ENCODE data around the gene LSMEM2.

The LSMEM2 gene

GRCh38 chr3:50325113-50325480 lies 46.2 kb downstream of the LSMEM2 start:
- Histone ChIP-seq H3K27ac (ENCODE audit: low read length) (no peak overlapping the region), H3K4me1 (ENCODE audit: control insufficient read depth, insufficient read depth, low read length) (peaks cover 44% of the 10 kb centered on the region), H3K36me3 (ENCODE audit: control insufficient read depth in 2 of 2, insufficient read depth in 2 of 2, low read length in 2 of 2) (peaks cover 14 to 18% of the 10 kb centered on the region in 2 donors), H3K4me3 (ENCODE audit: low read length in 2 of 2) (no peak overlapping the region), H3K9me3 (ENCODE audit: control insufficient read depth in 2 of 2, low read length in 2 of 2) (no peaks in the 10 kb centered on the region), H3K27me3 (ENCODE audit: control insufficient read depth in 1 of 2, insufficient read depth in 2 of 2, low read length in 2 of 2) (no peaks in the 10 kb centered on the region), H3K9ac (ENCODE audit: low read length in 2 of 2) (no peak overlapping the region)

- Histone ChIP-seq H3K27me3 (ENCODE audit: control insufficient read depth in 1 of 2, insufficient read depth in 2 of 2, low read length in 2 of 2) (no peaks in the 10 kb centered on the region), H3K4me3 (ENCODE audit: low read length in 2 of 2) (no peak overlapping the region), H3K27ac (ENCODE audit: low read length) (no peak overlapping the region), H3K9ac (ENCODE audit: low read length in 2 of 2) (no peak overlapping the region), H3K4me1 (ENCODE audit: control insufficient read depth, insufficient read depth, low read length) (peaks cover 39% of the 10 kb centered on the region), H3K9me3 (ENCODE audit: control insufficient read depth in 2 of 2, low read length in 2 of 2) (no peaks in the 10 kb centered on the region), H3K36me3 (ENCODE audit: control insufficient read depth in 2 of 2, insufficient read depth in 2 of 2, low read length in 2 of 2) (peaks cover 20 to 23% of the 10 kb centered on the region in 2 donors)
Observed at GRCh38 chr3:50325497-50326181, 46.8 kb downstream of the LSMEM2 start.

GRCh38 chr3:50326182-50326541 lies 47.3 kb downstream of the LSMEM2 start:
- no peak overlapping the region for H3K4me3 ChIP-seq (ENCODE audit: low read length in 2 of 2)
- H3K9ac ChIP-seq (ENCODE audit: low read length in 2 of 2): no peak overlapping the region
- peaks cover 25 to 28% of the 10 kb centered on the region in 2 donors for H3K36me3 ChIP-seq (ENCODE audit: control insufficient read depth in 2 of 2, insufficient read depth in 2 of 2, low read length in 2 of 2)
- no peak overlapping the region for H3K27ac ChIP-seq (ENCODE audit: low read length)
- H3K4me1 ChIP-seq (ENCODE audit: control insufficient read depth, insufficient read depth, low read length): peaks cover 38% of the 10 kb centered on the region
- no peaks in the 10 kb centered on the region for H3K9me3 ChIP-seq (ENCODE audit: control insufficient read depth in 2 of 2, low read length in 2 of 2)
- H3K27me3 ChIP-seq (ENCODE audit: control insufficient read depth in 1 of 2, insufficient read depth in 2 of 2, low read length in 2 of 2): no peaks in the 10 kb centered on the region

GRCh38 chr3:50327129-50327528 lies 48.2 kb downstream of the LSMEM2 start:
- peak overlapping the region; percentile 90 to 92 for H3K4me3 ChIP-seq (ENCODE audit: low read length in 2 of 2)
- H3K9ac ChIP-seq (ENCODE audit: low read length in 2 of 2): peak overlapping the region; percentile 90 to 93
- peaks cover 34 to 36% of the 10 kb centered on the region in 2 donors for H3K36me3 ChIP-seq (ENCODE audit: control insufficient read depth in 2 of 2, insufficient read depth in 2 of 2, low read length in 2 of 2)
- no peaks in the 10 kb centered on the region for H3K9me3 ChIP-seq (ENCODE audit: control insufficient read depth in 2 of 2, low read length in 2 of 2)
- peak overlapping the region; percentile 81 for H3K27ac ChIP-seq (ENCODE audit: low read length)
- peaks cover 36% of the 10 kb centered on the region for H3K4me1 ChIP-seq (ENCODE audit: control insufficient read depth, insufficient read depth, low read length)
- no peaks in the 10 kb centered on the region for H3K27me3 ChIP-seq (ENCODE audit: control insufficient read depth in 1 of 2, insufficient read depth in 2 of 2, low read length in 2 of 2)

- Histone ChIP-seq H3K4me1 (ENCODE audit: control insufficient read depth, insufficient read depth, low read length) (peaks cover 29% of the 10 kb centered on the region), H3K9ac (ENCODE audit: low read length in 2 of 2) (peak within 1 kb of the TSS; percentile 90 to 93), H3K36me3 (ENCODE audit: control insufficient read depth in 2 of 2, insufficient read depth in 2 of 2, low read length in 2 of 2) (peaks cover 36 to 38% of the 10 kb centered on the region in 2 donors), H3K9me3 (ENCODE audit: control insufficient read depth in 2 of 2, low read length in 2 of 2) (no peaks in the 10 kb centered on the region), H3K27me3 (ENCODE audit: control insufficient read depth in 1 of 2, insufficient read depth in 2 of 2, low read length in 2 of 2) (no peaks in the 10 kb centered on the region), H3K4me3 (ENCODE audit: low read length in 2 of 2) (peak within 1 kb of the TSS; percentile 90 to 92), H3K27ac (ENCODE audit: low read length) (peak within 1 kb of the TSS; percentile 81)
Observed at GRCh38 chr3:50327943-50328691, 49.2 kb downstream of the LSMEM2 start, which contains the start of gene TUSC2. TSS of gene TUSC2 (minus strand) at chr3:50328223. CDS start at chr3:50328099, 124 bp downstream.

- Histone ChIP-seq H3K4me3 (ENCODE audit: low read length in 2 of 2) (no peak overlapping the region), H3K4me1 (ENCODE audit: control insufficient read depth, insufficient read depth, low read length) (peaks cover 34% of the 10 kb centered on the region), H3K27ac (ENCODE audit: low read length) (no peak overlapping the region), H3K36me3 (ENCODE audit: control insufficient read depth in 2 of 2, insufficient read depth in 2 of 2, low read length in 2 of 2) (peaks cover 39 to 41% of the 10 kb centered on the region in 2 donors), H3K9me3 (ENCODE audit: control insufficient read depth in 2 of 2, low read length in 2 of 2) (no peaks in the 10 kb centered on the region), H3K9ac (ENCODE audit: low read length in 2 of 2) (no peak overlapping the region), H3K27me3 (ENCODE audit: control insufficient read depth in 1 of 2, insufficient read depth in 2 of 2, low read length in 2 of 2) (no peaks in the 10 kb centered on the region)
Observed at GRCh38 chr3:50330330-50330729, 51.4 kb downstream of the LSMEM2 start.

- H3K4me1 ChIP-seq (ENCODE audit: control insufficient read depth, insufficient read depth, low read length): peaks cover 45% of the 10 kb centered on the region
- no peak overlapping the region for H3K27ac ChIP-seq (ENCODE audit: low read length)
Observed at GRCh38 chr3:50331364-50331907, 52.5 kb downstream of the LSMEM2 start.

GRCh38 chr3:50333744-50334328 lies 54.9 kb downstream of the LSMEM2 start:
- H3K4me3 ChIP-seq (ENCODE audit: low read length in 2 of 2): peak overlapping the region in 1 of 2 donors; percentile 35

More at GRCh38 chr3:50331364-50331907, 52.5 kb downstream of the LSMEM2 start:
- no peak overlapping the region for H3K9ac ChIP-seq (ENCODE audit: low read length in 2 of 2)
- H3K27me3 ChIP-seq (ENCODE audit: control insufficient read depth in 1 of 2, insufficient read depth in 2 of 2, low read length in 2 of 2): no peaks in the 10 kb centered on the region
- no peak overlapping the region for H3K4me3 ChIP-seq (ENCODE audit: low read length in 2 of 2)
- peaks cover 30 to 32% of the 10 kb centered on the region in 2 donors for H3K36me3 ChIP-seq (ENCODE audit: control insufficient read depth in 2 of 2, insufficient read depth in 2 of 2, low read length in 2 of 2)
- H3K9me3 ChIP-seq (ENCODE audit: control insufficient read depth in 2 of 2, low read length in 2 of 2): no peaks in the 10 kb centered on the region

GRCh38 chr3:50334339-50335075 lies 55.6 kb downstream of the LSMEM2 start:
- peak overlapping the region; percentile 36 to 42 for H3K9ac ChIP-seq (ENCODE audit: low read length in 2 of 2)
- H3K27ac ChIP-seq (ENCODE audit: low read length): peak overlapping the region; percentile 64
- H3K4me1 ChIP-seq (ENCODE audit: control insufficient read depth, insufficient read depth, low read length): peaks cover 46% of the 10 kb centered on the region
- H3K9me3 ChIP-seq (ENCODE audit: control insufficient read depth in 2 of 2, low read length in 2 of 2): no peaks in the 10 kb centered on the region
- no peak overlapping the region for H3K4me3 ChIP-seq (ENCODE audit: low read length in 2 of 2)
- H3K27me3 ChIP-seq (ENCODE audit: control insufficient read depth in 1 of 2, insufficient read depth in 2 of 2, low read length in 2 of 2): no peaks in the 10 kb centered on the region
- peaks cover 29% of the 10 kb centered on the region in 2 donors for H3K36me3 ChIP-seq (ENCODE audit: control insufficient read depth in 2 of 2, insufficient read depth in 2 of 2, low read length in 2 of 2)

More at GRCh38 chr3:50333744-50334328, 54.9 kb downstream of the LSMEM2 start:
- H3K36me3 ChIP-seq (ENCODE audit: control insufficient read depth in 2 of 2, insufficient read depth in 2 of 2, low read length in 2 of 2): peaks cover 30 to 32% of the 10 kb centered on the region in 2 donors
- peak overlapping the region; percentile 64 for H3K27ac ChIP-seq (ENCODE audit: low read length)
- H3K9me3 ChIP-seq (ENCODE audit: control insufficient read depth in 2 of 2, low read length in 2 of 2): no peaks in the 10 kb centered on the region
- H3K4me1 ChIP-seq (ENCODE audit: control insufficient read depth, insufficient read depth, low read length): peaks cover 45% of the 10 kb centered on the region
- H3K9ac ChIP-seq (ENCODE audit: low read length in 2 of 2): peak overlapping the region; percentile 29 to 42
- no peaks in the 10 kb centered on the region for H3K27me3 ChIP-seq (ENCODE audit: control insufficient read depth in 1 of 2, insufficient read depth in 2 of 2, low read length in 2 of 2)

Measured in stomach smooth muscle (tissue), 2 donors.